ENCODE data around the gene MYO10.

DNA sequence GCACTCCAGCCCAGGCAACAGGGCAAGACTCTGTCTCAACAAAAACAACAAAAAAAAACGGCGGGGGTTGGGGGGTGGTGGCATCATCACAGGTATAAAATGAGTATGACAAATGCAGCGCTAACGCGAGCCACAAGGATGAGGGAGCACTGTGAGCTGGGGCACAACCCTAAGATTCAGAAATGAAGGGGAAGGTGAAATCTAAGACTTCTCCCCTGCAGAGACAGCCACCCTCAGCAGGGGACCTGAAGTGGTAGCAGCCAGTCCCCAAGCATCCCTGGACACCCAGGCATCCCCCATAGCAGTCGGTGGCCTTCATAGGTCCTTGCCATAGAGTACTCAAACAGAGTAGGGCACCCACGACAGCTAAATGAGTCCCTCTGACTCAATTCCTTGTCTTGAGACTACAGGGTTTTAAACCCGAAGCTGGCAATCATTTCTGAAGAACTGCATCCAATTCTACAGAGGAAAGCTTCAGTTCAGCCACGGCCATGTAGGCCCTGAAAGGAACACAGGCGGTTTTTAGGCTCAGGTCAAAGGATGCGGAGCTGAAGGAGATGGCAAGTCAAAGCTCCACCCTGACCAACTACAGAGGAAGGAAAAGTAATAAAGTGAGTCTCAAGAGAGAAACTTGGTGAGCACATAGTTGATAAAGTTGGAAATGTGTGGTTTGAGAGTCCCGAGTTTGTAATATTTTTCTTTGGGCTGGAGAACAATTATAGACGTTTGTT lies 50.3 kb downstream of the MYO10 start:
- TF ChIP-seq, protein P1, sequence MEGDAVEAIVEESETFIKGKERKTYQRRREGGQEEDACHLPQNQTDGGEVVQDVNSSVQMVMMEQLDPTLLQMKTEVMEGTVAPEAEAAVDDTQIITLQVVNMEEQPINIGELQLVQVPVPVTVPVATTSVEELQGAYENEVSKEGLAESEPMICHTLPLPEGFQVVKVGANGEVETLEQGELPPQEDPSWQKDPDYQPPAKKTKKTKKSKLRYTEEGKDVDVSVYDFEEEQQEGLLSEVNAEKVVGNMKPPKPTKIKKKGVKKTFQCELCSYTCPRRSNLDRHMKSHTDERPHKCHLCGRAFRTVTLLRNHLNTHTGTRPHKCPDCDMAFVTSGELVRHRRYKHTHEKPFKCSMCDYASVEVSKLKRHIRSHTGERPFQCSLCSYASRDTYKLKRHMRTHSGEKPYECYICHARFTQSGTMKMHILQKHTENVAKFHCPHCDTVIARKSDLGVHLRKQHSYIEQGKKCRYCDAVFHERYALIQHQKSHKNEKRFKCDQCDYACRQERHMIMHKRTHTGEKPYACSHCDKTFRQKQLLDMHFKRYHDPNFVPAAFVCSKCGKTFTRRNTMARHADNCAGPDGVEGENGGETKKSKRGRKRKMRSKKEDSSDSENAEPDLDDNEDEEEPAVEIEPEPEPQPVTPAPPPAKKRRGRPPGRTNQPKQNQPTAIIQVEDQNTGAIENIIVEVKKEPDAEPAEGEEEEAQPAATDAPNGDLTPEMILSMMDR (IDR thresholded peaks at IDR 0.05), result no peak
- TF ChIP-seq POLR2A (IDR thresholded peaks at IDR 0.05), result no peak
